Stimulated activated CD4-positive, alpha-beta T cell treated with anti-CD3 and anti-CD28 coated beads, Interleukin-4, amount 100 ng/mL, for 4 hours (primary cell): ENCODE data around the gene MS4A10.
"Not testable (repeated sequence)": the region's sequence is repeated elsewhere in the genome, so short reads cannot be mapped to it uniquely, and the experiment has no call there.

Source experiments
- DNase-seq, 2 experiments: peaks; one replicate each; pipeline ENCODE4 v3.0.0-alpha.2; 2020

MS4A10 gene

DNA sequence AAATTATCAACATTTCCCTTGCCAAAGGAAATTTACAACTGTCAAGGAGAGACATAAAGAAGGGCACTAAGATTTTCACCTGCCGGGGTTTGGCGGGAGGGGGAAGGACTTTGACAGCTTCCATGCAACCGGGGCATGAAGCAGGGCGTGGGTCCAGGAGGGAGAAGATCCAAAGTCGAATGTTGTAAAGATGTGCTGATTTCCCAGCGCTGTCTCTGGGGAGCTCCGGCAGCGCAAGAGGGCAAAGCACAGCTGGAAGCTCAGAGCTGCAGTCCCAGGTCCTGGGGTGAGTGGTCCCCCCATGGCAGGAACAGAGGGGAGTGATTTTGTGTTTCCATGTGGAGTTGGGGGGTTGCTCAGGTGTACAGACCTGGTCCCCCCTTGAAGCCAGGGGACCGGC, at the start of gene MS4A10:
TSS of gene MS4A10 (plus strand) at position 198 of the 400 bp plus-strand sequence. CDS start 5,003 bp downstream, outside the sequence.
- DNase-seq: no peak

DNA sequence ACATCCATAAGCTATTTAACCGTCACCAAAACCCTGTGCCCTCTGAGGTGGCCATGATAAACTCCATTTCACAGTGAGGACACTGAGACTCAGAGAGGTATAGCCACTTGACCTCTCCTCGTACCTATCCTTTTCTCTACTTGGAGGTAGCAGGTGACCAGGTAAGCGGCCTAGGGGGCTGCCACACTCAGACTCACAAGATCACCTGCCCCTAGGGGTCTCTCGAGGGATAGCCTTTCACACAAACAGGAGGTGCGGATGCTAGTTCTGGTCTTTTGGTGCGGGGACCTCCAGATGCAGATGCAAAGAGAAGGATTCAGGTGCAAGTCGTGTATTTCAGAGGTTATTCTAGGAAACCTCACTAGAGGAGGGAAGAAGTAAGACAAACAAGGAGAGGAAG, 46.0 kb upstream of the MS4A10 start:
- DNase-seq: no peak

DNA sequence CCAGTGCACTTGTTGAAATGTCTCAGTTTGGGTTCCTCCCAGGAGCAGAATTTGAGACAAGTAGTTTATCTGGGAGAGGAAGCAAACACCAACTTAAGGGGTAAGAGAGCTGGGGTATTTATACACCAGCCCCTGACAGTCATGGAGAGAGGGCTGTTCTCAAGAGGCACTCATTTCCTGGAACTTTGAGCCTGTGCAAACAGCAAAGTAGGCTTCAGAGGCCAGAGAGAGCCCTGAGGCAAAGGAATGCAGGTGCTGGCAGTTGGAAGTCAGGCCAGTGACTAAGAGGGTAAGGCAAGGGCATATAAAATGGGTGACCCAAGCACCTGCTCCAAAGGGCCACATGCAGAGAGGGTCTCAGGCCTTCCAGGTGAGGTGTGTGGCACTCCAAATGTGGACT, 44.6 kb upstream of the MS4A10 start:
- DNase-seq: no peak

DNA sequence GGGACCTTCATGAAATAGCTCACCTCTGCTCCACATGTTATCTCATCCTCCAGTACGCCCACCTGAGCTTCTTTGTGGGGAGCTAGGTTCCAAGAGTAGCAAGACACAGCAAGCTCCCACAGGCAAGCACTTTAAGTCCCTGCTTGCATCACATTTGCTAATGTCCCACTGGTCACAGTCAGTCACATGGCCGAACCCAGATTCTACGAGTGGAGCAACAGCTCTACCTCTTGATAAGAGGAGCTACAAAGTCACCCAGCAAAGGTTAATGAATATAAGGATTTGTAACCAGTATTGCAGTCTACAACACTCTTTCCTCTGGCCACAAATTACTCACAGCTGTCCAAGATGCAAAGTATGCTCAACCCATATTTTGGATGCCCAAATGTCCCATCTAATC, 43.7 kb upstream of the MS4A10 start:
- DNase-seq: no peak

DNA sequence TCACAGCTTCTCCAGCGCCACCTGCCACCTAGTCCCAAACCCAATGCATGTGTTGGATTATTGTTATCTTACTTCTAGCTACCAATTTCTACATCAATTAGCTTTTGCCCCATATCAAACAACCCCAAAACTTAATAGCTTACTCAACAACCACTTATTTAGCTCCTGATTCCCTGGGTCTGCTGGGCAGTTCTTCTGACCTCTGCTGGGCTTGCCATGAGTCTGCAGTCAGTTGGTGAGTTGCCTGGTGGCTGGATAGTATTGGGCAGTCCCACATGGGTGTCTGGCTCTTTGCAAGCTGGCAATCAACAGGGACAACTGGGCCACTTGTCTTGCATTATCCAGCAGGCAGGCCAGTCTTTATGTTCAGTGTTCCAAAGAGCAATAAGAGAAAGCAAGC, 42.1 kb upstream of the MS4A10 start:
- no peak for DNase-seq

DNA sequence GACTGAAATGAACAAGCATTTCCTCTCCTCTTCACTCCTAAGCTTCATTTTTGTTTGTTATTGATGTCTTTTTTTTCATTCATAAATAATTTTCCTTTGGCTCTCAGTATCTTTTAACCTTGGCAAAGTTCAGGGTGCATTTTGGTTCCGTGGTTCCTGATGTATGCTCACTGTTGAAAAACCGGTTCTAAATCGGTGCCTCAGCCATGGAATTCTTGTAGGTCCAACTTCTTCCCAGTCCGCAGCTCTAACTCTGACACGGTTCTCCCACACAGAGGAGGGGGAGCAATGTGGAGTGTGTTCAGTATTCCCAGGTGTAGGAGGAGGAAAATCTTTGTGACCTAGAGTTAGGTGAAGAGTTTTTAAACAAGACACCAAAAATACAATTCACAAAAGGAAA, 41.0 kb upstream of the MS4A10 start:
- DNase-seq: no peak

DNA sequence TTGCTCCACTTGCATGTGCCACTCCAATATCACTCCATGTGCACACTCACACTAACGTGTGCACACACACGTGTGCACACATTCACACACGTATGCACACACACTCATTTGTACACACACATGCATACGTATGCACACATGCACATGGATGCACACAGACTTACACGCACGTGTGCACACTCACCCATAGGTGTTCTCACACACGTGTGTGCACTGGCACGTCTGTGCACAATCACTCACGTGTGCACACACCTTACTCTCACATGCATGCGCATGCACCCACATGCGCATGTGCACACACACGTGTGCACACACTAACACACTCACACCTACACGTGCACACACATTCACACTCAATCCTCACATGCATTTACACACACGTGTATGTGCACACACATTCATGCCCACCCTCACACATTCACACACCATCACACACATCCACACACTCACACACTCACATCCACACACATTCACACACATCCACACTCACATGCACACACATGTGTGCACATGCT, 37.7 kb upstream of the MS4A10 start:
- no peak for DNase-seq

DNA sequence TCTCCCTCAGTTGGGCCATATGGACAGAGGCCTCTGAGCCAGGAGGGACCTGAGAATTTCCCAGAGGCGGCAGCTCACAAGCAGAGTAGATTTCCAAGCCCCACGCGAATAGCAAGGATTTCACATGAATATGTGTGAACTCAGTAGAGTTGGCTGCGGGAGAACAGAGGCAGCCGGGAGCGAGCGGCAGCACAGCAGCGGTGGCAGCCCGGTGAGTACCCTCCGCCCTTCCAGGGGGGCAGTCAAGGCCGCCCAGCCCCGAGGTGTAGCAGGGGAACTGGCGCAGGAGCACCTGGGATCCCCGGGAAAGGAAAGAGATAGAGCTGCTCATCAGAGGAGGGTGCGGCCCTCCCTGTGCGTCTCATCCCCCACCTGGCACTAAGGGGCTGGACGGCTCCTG, 36.9 kb upstream of the MS4A10 start:
- no peak for DNase-seq

DNA sequence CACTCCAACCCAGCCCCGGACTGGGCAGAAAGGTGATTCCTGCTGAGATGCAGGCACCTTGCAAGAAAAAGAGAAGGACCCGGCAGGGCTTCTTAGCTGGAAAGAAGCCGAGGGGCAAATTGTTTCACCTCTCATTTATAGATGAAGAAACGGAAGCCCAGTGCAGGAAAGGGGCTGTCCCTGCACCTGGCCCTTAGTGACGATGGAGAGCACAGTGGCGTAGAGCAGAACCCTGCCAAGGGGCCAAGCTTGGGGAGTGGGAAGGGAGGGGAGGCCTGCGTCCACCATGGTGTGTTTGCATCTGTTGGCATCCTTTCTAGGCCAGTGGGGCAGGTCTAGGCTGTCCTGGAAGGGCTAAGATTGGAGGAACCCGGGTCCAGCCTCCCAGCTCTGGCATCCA, 36.3 kb upstream of the MS4A10 start:
- DNase-seq: no peak

DNA sequence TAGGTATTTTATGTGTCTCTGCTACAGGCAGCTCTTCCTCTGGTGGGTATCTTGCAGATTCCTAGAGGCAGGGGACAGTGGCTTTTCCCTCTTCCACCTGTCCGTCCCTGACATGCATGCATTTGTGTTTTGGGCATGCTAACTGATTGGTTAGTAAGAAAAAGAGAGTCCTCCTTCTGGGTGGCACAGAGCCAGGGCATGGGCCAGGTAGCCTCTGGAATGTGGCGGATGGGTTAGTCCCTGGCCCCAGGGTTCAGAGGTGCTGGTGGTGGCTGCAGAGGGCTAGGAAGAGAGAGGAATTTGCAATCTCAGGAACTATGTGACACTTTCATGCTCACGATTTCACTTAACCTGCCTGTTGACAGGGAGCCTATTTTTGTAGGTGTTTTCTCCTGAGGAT, 34.2 kb upstream of the MS4A10 start:
- no peak for DNase-seq

DNA sequence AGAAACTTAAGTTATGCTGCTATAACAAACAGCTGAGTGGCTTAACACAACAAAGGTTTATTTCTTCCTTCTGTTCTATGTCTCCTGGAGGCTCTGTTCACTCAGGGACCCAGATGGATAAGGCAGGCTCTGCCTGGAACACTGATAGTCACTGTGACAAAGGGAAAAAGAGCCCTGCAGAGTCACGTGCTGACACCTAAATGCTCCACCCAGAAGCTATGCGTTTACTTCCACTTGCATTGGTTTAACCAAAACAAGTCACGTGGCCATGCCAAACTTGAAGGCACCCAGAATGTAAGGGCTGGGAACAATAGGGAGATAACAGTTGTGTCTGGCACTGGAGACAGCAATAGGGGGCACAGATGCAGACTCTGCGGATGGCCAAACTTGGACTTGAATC, 31.8 kb upstream of the MS4A10 start:
- DNase-seq: no peak

DNA sequence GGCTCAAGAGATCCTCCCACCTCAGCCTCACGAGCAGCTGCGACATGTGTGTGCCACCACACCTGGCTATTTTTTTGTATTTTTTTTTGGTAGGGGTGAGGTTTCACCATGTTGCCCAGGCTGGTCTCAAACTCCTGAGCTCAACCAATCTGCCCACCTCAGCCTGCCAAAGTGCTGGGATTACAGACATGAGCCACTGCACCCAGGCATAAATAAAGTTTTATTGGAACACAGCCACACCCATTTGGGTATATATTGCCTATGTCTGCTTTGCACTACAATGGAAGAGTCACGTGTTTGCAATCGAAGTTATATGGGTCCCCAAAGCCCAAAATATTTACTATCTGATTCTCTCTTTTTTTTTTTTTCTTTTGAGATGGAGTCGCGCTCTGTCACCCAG, 30.2 kb upstream of the MS4A10 start:
- no peak for DNase-seq

DNA sequence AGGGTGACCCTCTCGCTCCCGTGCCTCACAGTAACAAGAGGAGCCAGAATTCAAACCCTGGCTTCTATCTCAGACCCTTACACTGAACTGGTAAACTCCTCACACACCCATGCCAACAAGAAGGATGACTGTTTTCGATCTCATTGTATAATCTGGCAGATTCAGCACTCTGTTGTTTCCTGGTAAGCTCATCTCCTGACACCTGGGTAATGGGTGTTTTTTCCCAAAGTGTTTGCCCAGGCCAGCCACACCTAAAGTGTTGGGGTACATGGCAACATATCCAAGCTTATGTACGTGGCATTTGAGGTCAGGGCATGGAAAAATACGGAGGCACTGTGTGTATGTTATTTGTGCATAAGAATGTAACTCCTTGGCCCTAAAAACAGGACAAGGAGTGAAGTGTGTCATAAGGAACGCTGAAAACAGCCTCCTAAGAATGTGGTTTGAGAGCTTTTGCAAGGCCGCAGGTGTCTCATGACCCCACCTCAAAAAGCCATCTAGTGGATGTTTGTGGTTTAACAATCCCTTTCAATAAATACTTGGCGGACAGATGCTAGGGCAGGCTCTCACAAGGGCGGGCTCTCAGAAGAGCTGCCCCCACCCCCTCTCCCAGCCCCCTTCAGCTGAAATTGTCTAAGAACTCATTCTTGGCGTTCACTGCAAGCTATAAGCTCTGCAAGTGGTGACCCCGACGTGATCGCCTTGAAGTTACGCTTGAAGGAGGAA, 28.7 kb upstream of the MS4A10 start, which contains the start of gene MS4A15:
TSS of gene MS4A15 (plus strand) at position 561 of the 726 bp plus-strand sequence. CDS start 6,867 bp downstream, outside the sequence.
- DNase-seq: no peak

DNA sequence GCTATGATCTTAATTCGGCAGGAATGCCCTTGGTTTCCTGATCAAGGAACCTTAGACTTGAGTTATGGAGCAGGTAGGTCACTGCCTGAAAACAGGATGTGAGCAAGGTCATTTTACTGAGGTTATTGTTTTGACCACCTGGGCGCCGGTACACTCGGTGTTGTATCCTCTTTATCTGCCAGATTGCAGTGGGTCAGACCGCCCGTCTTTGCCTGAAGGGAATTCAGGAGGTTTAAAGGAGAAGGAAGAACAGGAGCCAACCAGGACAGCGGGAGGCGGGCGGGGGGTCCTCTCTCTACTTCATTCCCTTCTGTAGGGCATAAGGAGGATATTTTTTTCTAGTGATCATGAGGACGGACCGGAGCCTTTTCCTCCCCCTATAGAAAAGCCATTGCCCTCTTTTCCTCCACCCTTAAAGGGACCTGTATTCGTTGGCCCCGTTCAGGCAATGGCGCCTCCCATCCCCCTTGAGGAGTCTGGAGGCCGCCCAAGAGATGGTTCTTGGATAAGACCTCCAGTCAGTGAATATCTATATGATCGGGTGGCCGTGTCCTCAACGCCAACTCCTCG, 27.8 kb upstream of the MS4A10 start:
- no peak for DNase-seq

DNA sequence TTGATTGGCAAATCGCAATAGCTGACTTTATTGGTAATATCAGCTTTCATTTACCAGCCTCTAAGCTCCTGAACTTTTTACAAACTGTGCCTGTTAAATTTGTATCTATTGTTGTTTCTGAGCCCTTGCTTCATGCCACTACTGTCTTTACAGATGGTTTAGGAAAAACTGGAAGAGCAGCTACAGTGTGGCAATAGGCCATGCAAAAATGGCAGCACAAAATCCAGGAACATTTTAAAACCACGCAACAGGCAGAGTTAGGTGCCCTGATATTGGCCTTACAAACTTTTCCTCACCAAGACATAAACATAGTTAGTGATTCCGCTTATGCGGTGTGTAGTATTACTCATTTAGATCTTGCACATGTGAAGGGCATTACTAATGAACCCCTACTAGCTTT, 26.5 kb upstream of the MS4A10 start:
- not testable (repeated sequence) for DNase-seq

DNA sequence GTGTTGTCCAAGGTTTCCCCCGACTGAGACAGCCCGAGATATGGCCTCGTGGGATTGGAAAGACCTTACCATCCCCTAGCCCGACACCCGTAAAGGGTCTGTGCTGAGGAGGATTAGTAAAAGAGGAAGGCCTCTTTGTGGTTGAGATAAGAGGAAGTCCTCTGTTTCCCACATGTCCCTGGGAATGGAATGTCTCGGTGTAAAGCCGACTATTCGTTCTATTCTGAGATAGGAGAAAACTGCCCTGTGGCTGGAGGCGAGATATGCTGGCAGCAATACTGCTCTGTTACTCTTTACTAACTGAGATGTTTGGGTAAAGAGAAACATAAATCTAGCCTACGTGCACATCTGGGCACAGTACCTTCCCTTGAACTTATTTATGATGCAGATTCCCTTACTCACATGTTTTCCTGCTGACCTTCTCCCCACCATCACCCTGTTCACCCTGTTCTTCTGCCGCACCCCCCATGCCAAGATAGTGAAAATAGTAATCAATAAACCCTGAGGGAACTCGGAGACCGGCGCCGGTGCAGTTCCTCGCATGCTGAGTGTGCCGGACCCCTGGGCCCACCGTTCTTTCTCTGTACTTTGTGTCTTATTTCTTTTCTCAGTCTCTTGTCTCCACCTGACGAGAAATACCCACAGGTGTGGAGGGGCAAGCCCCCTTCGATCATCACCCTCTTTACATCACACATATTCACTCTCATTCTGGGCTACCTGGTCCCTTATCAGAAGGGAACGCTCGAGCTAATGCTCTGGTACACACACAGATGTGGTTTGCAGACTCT, 25.5 kb upstream of the MS4A10 start:
- not testable (repeated sequence) for DNase-seq

DNA sequence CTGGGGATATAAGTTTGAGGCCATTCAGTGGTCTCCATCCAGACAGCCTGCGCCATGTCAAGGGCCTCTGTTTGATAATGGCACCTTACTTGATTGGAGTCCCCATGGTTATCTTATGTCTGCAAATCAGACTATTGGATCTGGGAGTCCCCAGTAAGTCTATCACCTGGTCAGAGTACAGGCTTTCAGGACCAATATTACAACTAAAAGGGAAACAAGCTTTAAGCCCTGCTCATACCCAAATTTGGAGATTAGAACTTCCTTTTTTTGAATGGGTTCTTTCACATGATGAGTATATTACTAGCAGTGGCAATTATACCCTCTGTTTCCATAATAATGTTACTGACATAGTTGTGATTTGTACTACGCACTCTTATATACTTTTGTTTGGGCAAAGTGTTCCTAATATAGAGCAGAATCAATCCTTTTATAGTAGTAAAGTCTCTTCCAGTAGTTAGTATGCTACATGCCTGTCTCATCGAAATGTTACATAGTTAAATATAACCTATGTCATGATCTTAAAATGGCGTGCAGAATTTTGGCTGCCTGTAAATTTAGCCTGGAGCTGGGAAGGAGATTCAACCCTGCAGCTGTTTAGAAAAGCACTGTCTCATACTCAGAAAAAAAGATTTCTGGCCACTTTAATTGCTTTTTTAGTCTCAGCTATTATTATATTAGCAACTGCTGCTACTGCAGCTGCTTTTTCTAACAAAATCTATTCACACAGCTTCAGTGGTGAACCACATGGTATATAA, 23.5 kb upstream of the MS4A10 start:
- DNase-seq: no peak

DNA sequence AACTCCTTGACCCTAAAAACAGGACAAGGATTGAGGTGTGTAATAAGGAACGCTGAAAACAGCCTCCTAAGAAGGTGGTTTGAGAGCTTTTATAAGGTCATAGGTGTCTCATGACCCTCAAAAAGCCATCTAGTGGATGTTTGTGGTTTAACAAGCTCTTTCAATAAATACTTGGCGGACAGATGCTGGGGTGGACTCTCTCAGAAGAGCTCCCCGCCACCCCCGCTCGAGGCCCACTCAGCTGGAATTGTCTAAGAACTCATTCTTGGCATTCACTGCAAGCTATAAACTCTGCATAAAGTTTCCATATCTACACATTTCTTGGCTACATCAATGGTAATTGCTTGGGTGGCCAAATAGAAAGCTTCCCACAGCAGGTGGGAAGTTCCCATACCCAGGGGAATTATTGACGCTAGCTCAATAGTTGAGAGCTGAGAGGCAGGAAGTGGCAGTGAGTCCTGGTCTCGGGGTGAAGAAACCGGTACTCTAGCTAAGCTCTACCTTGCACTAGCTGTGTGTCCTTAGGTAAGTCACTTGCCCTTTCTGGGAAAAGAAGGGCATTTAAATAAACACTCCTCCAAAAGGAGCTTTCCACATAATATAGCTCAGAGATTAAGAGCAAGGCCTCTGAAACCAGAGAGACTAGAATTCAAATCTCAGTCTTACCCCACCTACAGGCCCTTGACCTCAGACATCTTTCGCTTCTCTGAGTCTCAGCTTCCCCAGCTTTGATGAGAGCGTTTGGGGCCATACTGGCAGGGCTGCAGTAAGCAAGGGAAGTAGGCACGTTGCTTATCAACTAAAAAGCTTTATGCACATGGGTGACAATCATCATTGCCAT, 22.1 kb upstream of the MS4A10 start:
- no peak for DNase-seq

DNA sequence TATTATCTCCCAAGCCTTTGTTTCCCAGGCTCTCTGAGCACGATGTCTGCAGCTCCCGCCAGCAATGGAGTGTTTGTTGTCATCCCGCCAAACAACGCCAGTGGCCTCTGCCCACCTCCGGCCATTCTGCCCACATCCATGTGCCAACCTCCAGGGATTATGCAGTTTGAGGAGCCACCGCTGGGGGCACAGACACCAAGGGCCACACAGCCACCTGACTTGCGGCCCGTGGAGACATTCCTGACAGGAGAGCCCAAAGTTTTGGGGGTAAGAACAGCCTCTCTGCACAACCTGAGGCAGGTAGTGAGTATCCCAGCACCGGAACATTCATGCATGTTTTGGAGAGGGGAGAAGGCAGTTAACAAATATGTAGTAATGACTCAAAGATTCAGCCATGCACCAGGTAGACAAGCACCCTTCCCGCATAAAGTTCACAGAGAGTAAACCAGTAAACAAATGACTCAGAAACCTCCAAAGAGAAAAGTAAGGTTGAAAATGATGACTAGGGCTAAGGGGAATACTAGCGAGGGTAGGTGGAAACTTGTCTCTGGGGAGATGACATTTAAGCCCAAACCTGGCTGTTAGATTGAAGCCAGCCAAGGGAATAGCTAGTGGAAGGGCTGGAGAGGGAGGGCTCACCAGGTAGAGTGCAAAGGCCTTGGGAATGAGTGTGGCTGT, 21.3 kb upstream of the MS4A10 start:
- DNase-seq: no peak

DNA sequence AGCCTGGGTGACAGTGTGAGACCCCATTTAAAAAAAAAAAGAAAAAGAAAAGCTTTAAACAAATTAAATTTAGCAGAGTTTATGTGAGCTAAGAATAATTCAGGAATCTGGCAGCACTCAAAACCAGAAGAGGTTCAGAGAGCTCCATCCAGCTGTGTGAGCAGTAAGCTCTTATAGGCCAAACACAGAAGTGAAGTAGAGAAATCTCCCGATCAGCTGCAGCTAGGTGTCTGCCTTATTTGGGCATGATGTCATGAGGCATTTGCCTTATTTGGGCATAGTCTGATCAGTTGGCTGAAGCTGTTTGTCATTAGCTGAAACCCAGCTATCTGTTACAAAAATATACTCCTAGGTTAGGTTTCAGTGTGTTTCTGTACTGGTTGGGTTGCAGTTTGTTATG, 20.3 kb upstream of the MS4A10 start:
- DNase-seq: no peak

DNA sequence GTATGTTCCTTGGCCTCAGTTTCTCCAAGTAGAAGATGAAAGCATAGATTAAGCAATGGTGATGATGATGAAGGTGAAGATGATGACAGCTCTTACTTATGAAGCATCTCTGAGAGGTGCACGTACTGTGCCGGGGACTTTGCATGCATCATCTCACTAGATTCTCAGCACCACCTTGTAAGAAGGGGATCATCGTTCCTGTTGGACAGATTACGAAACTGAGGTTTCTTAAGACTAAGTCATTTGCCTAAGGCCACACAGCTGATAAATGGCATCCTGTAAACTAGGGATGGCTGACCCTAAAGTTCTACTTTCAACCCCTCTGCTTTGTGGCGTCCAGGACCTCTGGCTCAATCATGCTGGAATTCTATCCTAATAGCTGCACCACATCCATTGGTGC, 19.8 kb upstream of the MS4A10 start:
- DNase-seq: no peak
